Omental fat pad (tissue), 4 donors: ENCODE measurements around the gene CTBP2. TPM values are rescaled to one million over a fixed set of nuclear protein-coding genes. Genes with fewer than 3 reads are reported as not detected.
"Not testable (repeated sequence)": the region's sequence is repeated elsewhere in the genome, so short reads cannot be mapped to it uniquely, and the experiment has no call there.

Experiments
- ATAC-seq: fragments of 150-250 bp; one replicate; pipeline ENCODE4 v1.9.1; 2016; ENCODE audit warnings: mild to moderate bottlenecking, moderate library complexity; ENCODE audit not compliant: low FRiP score
- DNase-seq: peaks from one replicate; pipeline ENCODE4 v3.0.0-alpha.2; 2019; ENCODE audit warnings: low spot score
- total RNA-seq, 4 donors: library from RNA; depleted of rRNA; stranded (reverse); fragments of >200 nt; gene quantifications; one replicate each; pipeline ENCODE4 v1.1.0, GENCODE V29; 2016
- TF ChIP-seq, protein P1 (sequence below), 3 donors: fragments of 450-650 bp; IDR thresholded peaks; one replicate each; pipeline ENCODE4 v1.5.1; 2016 to 2017; ENCODE audit warnings: antibody characterized with exemption in 3 of 3, mild to moderate bottlenecking in 3 of 3, moderate library complexity in 2 of 3

CTBP2 gene
- total RNA-seq, 4 donors from 2014 or later = 29.4 to 58.6 (median 46.2) TPM

- no peak for ATAC-seq
Observed at GRCh38 chr10:124993736-124994451, 166.5 kb downstream of the CTBP2 start.

DNA sequence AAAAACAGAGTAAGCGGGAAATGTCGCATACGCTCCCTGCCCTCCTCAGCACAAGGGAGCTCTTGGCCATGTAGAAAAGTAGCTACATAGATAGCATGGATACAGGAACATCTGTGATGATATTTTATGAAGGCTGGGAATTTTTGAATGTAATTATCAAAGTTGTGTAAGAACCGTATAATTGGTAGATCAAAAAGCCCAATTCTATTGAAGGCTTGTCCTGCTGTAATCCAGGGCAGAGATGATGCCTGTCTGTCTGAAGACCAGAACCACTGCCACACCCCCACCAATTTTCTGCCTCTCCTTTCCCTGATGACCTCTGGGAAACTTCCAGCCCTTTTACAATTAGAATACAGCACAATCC, 167.0 kb downstream of the CTBP2 start:
- no peak for DNase-seq
- no peak for ATAC-seq
- TF ChIP-seq, protein P1, sequence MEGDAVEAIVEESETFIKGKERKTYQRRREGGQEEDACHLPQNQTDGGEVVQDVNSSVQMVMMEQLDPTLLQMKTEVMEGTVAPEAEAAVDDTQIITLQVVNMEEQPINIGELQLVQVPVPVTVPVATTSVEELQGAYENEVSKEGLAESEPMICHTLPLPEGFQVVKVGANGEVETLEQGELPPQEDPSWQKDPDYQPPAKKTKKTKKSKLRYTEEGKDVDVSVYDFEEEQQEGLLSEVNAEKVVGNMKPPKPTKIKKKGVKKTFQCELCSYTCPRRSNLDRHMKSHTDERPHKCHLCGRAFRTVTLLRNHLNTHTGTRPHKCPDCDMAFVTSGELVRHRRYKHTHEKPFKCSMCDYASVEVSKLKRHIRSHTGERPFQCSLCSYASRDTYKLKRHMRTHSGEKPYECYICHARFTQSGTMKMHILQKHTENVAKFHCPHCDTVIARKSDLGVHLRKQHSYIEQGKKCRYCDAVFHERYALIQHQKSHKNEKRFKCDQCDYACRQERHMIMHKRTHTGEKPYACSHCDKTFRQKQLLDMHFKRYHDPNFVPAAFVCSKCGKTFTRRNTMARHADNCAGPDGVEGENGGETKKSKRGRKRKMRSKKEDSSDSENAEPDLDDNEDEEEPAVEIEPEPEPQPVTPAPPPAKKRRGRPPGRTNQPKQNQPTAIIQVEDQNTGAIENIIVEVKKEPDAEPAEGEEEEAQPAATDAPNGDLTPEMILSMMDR (IDR thresholded peaks at IDR 0.05) = no peak

More at GRCh38 chr10:124993736-124994451, 166.5 kb downstream of the CTBP2 start:
- no peak for DNase-seq
- TF ChIP-seq, protein P1 (IDR thresholded peaks at IDR 0.05) = no peak

GRCh38 chr10:124992462-124993344, 167.7 kb downstream of the CTBP2 start:
- TF ChIP-seq, protein P1 (IDR thresholded peaks at IDR 0.05) = peak in 1 of 3 donors; percentile 34
- DNase-seq (no peak), ATAC-seq (no peak)

DNA sequence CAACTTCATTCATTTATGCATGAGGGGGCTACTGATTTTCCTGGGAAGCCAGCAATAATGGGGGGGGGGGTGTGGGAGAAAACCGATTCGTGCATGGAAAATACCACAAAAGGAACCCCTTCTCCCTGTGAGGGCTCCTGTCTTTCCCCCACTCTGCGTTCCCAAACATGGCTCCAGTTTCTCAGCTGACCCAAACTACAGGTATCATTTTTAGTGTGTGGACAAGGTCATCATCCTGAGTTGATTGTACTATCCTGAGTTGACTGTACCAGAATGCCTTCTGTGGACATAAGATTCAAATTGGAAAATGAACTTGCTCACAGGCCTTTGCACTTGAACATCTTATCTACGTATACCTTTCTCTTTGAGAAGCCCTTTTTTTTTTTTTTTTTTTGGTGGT, 168.5 kb downstream of the CTBP2 start:
- DNase-seq (no peak), ATAC-seq (no peak)
- TF ChIP-seq, protein P1 (IDR thresholded peaks at IDR 0.05) = no peak

GRCh38 chr10:124990671-124991625, 169.4 kb downstream of the CTBP2 start:
- ATAC-seq (no peak), DNase-seq (no peak)
- TF ChIP-seq, protein P1 (IDR thresholded peaks at IDR 0.05) = no peak

DNA sequence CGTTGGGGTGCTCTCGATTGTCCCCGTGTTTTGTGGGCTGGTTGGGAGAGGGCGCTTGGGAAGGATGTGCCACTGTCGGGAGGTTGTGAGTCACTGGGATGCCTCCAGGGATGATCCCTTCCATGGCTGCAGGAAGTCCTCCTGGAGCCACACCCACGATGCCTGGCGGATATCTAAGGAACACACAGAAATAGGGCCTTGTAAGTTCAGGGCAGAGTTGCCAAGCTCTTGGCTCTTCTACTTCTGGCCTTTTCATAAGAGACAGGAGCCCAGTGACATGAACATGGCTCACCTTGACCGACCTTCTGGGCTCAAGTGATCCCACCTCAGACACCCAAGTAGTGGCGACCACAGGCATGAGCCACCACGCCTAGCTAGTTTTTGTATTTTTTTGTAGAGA, 170.8 kb downstream of the CTBP2 start:
- ATAC-seq = no peak
- TF ChIP-seq, protein P1 (IDR thresholded peaks at IDR 0.05) = no peak
- no peak for DNase-seq

- not testable (repeated sequence) for DNase-seq, ATAC-seq
Observed at GRCh38 chr10:124988753-124989152, 171.6 kb downstream of the CTBP2 start.
